Fibroblast of skin of right biceps (primary cell): ENCODE measurements around the gene SAP30BP.

Source experiments
- DNase-seq: peaks from one replicate; pipeline ENCODE4 v3.0.0-alpha.2; 2013

SAP30BP gene

GRCh38 chr17:75652341-75652740 is 14.8 kb upstream of the SAP30BP start:
- no peak for DNase-seq

GRCh38 chr17:75652934-75653549 is 14.1 kb upstream of the SAP30BP start:
- DNase-seq, result peak; percentile 42

GRCh38 chr17:75654176-75654575 is 13.0 kb upstream of the SAP30BP start:
- DNase-seq, result no peak

- no peak for DNase-seq
Measured at GRCh38 chr17:75658237-75658636, 8.9 kb upstream of the SAP30BP start.

- no peak for DNase-seq
Measured at GRCh38 chr17:75661531-75661930, 5.6 kb upstream of the SAP30BP start.

GRCh38 chr17:75662511-75662910 is 4.6 kb upstream of the SAP30BP start:
- no peak for DNase-seq

GRCh38 chr17:75664099-75664549 is 3.0 kb upstream of the SAP30BP start:
- no peak for DNase-seq

- DNase-seq, result no peak
Measured at GRCh38 chr17:75665981-75666380, 1.2 kb upstream of the SAP30BP start.

GRCh38 chr17:75667825-75668224 is 687 bp downstream of the SAP30BP start:
- no peak for DNase-seq

- no peak for DNase-seq
Measured at GRCh38 chr17:75668489-75668888, 1.4 kb downstream of the SAP30BP start.

- no peak for DNase-seq
Measured at GRCh38 chr17:75670868-75671267, 3.7 kb downstream of the SAP30BP start.

- no peak for DNase-seq
Measured at GRCh38 chr17:75672011-75672410, 4.9 kb downstream of the SAP30BP start.

- no peak for DNase-seq
Measured at GRCh38 chr17:75673487-75673886, 6.3 kb downstream of the SAP30BP start.

GRCh38 chr17:75676461-75676860 is 9.3 kb downstream of the SAP30BP start:
- DNase-seq, result no peak

GRCh38 chr17:75679706-75680211 is 12.6 kb downstream of the SAP30BP start:
- no peak for DNase-seq

GRCh38 chr17:75680431-75680830 is 13.3 kb downstream of the SAP30BP start:
- no peak for DNase-seq

- no peak for DNase-seq
Measured at GRCh38 chr17:75681289-75681688, 14.2 kb downstream of the SAP30BP start.

GRCh38 chr17:75683583-75683982 is 16.4 kb downstream of the SAP30BP start:
- peak; percentile 66 for DNase-seq

GRCh38 chr17:75684249-75684648 is 17.1 kb downstream of the SAP30BP start:
- no peak for DNase-seq

GRCh38 chr17:75684924-75685323 is 17.8 kb downstream of the SAP30BP start:
- peak; percentile 62 for DNase-seq

- peak; percentile 14 for DNase-seq
Measured at GRCh38 chr17:75685499-75685898, 18.4 kb downstream of the SAP30BP start.

GRCh38 chr17:75688209-75688825 is 21.2 kb downstream of the SAP30BP start:
- no peak for DNase-seq

GRCh38 chr17:75689441-75689873 is 22.3 kb downstream of the SAP30BP start:
- DNase-seq, result no peak

GRCh38 chr17:75691371-75691791 is 24.2 kb downstream of the SAP30BP start:
- DNase-seq, result peak; percentile 60
